ENCODE data around the gene SDR42E2. TPM values are rescaled to one million over a fixed set of nuclear protein-coding genes. Genes with fewer than 3 reads are reported as not detected.

SDR42E2 gene
- polyA plus RNA-seq, 1 of the 3 experiments (the other 2 are of a cell fraction): not detected

- TF ChIP-seq EZH2phosphoT487 (IDR thresholded peaks at IDR 0.05; ENCODE audit: borderline replicate concordance, low read depth) (no peak), ZBTB33 (IDR thresholded peaks at IDR 0.05; ENCODE audit: borderline replicate concordance, low read depth) (no peak), CHD2 (IDR thresholded peaks at IDR 0.05; ENCODE audit: low read length, partially characterized antibody) (no peak), JUND (IDR thresholded peaks at IDR 0.05) (no peak), SIN3A (IDR thresholded peaks at IDR 0.05; ENCODE audit: borderline replicate concordance, low read depth, low read length) (no peak)
Observed at GRCh38 chr16:22139008-22139407, 23.3 kb upstream of the SDR42E2 start (continued).

DNA sequence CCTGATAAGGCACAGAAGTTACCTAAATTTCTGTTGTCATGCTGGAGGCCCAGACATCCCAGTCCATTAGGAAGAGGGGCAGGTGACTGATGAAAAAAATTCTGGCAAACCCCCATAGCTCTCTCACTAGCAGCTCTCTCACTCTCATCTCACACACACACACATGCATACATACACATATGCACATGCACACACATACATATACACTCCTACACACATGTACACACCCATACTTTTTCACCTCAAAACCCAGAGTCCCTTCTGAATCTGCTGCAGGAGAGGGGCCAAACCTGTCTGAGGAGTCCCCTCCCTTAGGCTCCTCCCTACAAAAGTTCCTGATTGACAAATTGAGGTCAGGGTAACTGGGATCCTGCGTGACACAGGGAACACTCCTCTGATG is 22.6 kb upstream of the SDR42E2 start:
- H3K36me3 ChIP-seq (replicated peaks in 1 of 2; ENCODE audit: control insufficient read depth in 1 of 2, insufficient read depth in 2 of 2, low read length in 1 of 2): no peaks in the 10 kb centered on the region
- no peaks in the 10 kb centered on the region for H3F3A ChIP-seq (replicated peaks; ENCODE audit: insufficient read depth)
- H3K9me3 ChIP-seq: no peaks in the 10 kb centered on the region
- CTCF ChIA-PET: interaction anchor here (0.7 to 1.2 kb wide), 2 partner anchors 41 to 139 kb away, joined by 3 to 4 read pairs; no protein-coding TSS in a partner anchor
- TF ChIP-seq EZH2phosphoT487 (IDR thresholded peaks at IDR 0.05; ENCODE audit: borderline replicate concordance, low read depth) (no peak), NFIC (IDR thresholded peaks at IDR 0.05; ENCODE audit: borderline replicate concordance) (no peak), GABPA (IDR thresholded peaks at IDR 0.05; ENCODE audit: low read depth) (no peak)
- H3K27me3 ChIP-seq (ENCODE audit: insufficient read depth): peaks cover 20% of the 10 kb centered on the region
- no peak for DNase-seq
- no peaks in the 10 kb centered on the region for H3K9me2 ChIP-seq
- H3K9ac ChIP-seq: no peak overlapping the region
- no peak overlapping the region for H3K4me2 ChIP-seq
- no peak overlapping the region for H2AFZ ChIP-seq (ENCODE audit: low read depth)
- 38% methylated on average over 1 of the region's 1 CpG for WGBS (ENCODE audit: low lambda C conversion rate)
- no peak overlapping the region for H3K4me3 ChIP-seq (ENCODE audit: low read depth in 2 of 2, low read length in 1 of 2)
- POLR2A ChIA-PET: no interaction called here
- H3K79me2 ChIP-seq (ENCODE audit: insufficient read depth): no peaks in the 10 kb centered on the region
- H3K4me1 ChIP-seq (ENCODE audit: control insufficient read depth in 1 of 2, insufficient read depth in 2 of 2, low read depth in 1 of 2, low read length in 1 of 2): no peaks in the 10 kb centered on the region
- H4K20me1 ChIP-seq (ENCODE audit: insufficient read depth): no peaks in the 10 kb centered on the region
- H3K27ac ChIP-seq (ENCODE audit: low read depth in 2 of 2, low read length in 1 of 2): no peak overlapping the region

DNA sequence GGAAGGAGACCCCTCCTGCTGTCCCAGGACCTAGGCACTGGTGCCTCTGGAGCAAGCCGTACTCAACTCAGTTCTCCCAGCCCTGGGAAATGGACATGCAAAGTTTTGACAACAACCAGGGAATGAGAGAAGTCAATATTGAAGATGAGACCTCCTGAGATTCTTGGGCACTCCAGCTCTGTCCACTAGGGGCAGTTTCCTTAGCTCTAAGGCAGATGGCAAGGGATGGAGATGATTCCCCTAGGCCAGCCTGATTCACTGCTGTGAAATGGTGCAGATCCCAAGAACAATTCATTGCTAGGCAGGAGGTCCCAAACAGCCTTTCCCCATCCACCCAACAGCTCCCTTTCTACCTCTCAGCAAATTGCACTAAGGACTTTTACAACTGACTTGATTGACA is 20.5 kb upstream of the SDR42E2 start:
- TF ChIP-seq TCF12 (IDR thresholded peaks at IDR 0.05) (no peak), EP300 (IDR thresholded peaks at IDR 0.05; ENCODE audit: borderline replicate concordance in 1 of 2, low read depth in 1 of 2, low read length in 1 of 2) (no peak), YY1 (IDR thresholded peaks at IDR 0.05; ENCODE audit: low read depth) (no peak)
- TF ChIP-seq, protein P1, sequence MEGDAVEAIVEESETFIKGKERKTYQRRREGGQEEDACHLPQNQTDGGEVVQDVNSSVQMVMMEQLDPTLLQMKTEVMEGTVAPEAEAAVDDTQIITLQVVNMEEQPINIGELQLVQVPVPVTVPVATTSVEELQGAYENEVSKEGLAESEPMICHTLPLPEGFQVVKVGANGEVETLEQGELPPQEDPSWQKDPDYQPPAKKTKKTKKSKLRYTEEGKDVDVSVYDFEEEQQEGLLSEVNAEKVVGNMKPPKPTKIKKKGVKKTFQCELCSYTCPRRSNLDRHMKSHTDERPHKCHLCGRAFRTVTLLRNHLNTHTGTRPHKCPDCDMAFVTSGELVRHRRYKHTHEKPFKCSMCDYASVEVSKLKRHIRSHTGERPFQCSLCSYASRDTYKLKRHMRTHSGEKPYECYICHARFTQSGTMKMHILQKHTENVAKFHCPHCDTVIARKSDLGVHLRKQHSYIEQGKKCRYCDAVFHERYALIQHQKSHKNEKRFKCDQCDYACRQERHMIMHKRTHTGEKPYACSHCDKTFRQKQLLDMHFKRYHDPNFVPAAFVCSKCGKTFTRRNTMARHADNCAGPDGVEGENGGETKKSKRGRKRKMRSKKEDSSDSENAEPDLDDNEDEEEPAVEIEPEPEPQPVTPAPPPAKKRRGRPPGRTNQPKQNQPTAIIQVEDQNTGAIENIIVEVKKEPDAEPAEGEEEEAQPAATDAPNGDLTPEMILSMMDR (IDR thresholded peaks at IDR 0.05): peak; percentile 52
- no peaks in the 10 kb centered on the region for H4K20me1 ChIP-seq (ENCODE audit: insufficient read depth)
- no peaks in the 10 kb centered on the region for H3K36me3 ChIP-seq (replicated peaks in 1 of 2; ENCODE audit: control insufficient read depth in 1 of 2, insufficient read depth in 2 of 2, low read length in 1 of 2)
- H3K79me2 ChIP-seq (ENCODE audit: insufficient read depth): no peaks in the 10 kb centered on the region
- WGBS (ENCODE audit: low lambda C conversion rate): 57% methylated on average over 1 of the region's 1 CpG
- no peak overlapping the region for H2AFZ ChIP-seq (ENCODE audit: low read depth)
- no peak overlapping the region for H3K9ac ChIP-seq
- no peak overlapping the region for H3K4me3 ChIP-seq (ENCODE audit: low read depth in 2 of 2, low read length in 1 of 2)
- no peaks in the 10 kb centered on the region for H3K4me1 ChIP-seq (ENCODE audit: control insufficient read depth in 1 of 2, insufficient read depth in 2 of 2, low read depth in 1 of 2, low read length in 1 of 2)
- ChIA-PET POLR2A (no interaction called here), CTCF (interaction anchor here (1.0 to 2.1 kb wide), 9 partner anchors 9 to 64 kb away, joined by 3 to 7 read pairs (median 4); no protein-coding TSS in a partner anchor)
- peaks cover 28% of the 10 kb centered on the region for H3K27me3 ChIP-seq (ENCODE audit: insufficient read depth)
- no peaks in the 10 kb centered on the region for H3K9me2 ChIP-seq
- no peak overlapping the region for H3K27ac ChIP-seq (ENCODE audit: low read depth in 2 of 2, low read length in 1 of 2)
- peak; percentile 42 for DNase-seq
- H3F3A ChIP-seq (replicated peaks; ENCODE audit: insufficient read depth): no peaks in the 10 kb centered on the region
- no peak overlapping the region for H3K4me2 ChIP-seq
- no peaks in the 10 kb centered on the region for H3K9me3 ChIP-seq

Data from SK-N-SH (cell line).